Bronchial epithelial cell (primary cell): ENCODE measurements around the gene SLITRK1. TPM values are rescaled to one million over a fixed set of nuclear protein-coding genes. Genes with fewer than 3 reads are reported as not detected.

Experiments
- DNase-seq: peaks from one replicate; pipeline ENCODE4 v3.0.0-alpha.2; 2010; ENCODE audit warnings: low read depth
- FAIRE-seq: peaks from 2 replicates; lab custom pipeline; 2011; peaks lifted over from hg19 to GRCh38; lab: Jason Lieb, UNC
- H3K27me3 ChIP-seq: 2 replicates; pipeline ENCODE4 v1.5.1; 2011; ENCODE audit warnings: low read length; ENCODE audit not compliant: control insufficient read depth, insufficient read depth
- H3K36me3 ChIP-seq: 2 replicates; pipeline ENCODE4 v1.5.1; 2011; ENCODE audit warnings: low read length; ENCODE audit not compliant: control insufficient read depth, insufficient read depth
- H3K4me3 ChIP-seq: 2 replicates; pipeline ENCODE4 v1.5.1; 2011; ENCODE audit warnings: mild to moderate bottlenecking, low read depth, low read length, control low read depth
- CTCF ChIP-seq: IDR thresholded peaks from 2 replicates; pipeline ENCODE4 v1.5.1; 2011; ENCODE audit warnings: mild to moderate bottlenecking, moderate library complexity, low read length, control low read depth, inconsistent platforms; ENCODE audit not compliant: insufficient read depth, severe bottlenecking
- total RNA-seq: library from RNA; depleted of rRNA; stranded (reverse); fragments of >200 nt; gene quantifications from 2 replicates; pipeline ENCODE4 v1.2.1, GENCODE V29; 2014

Gene SLITRK1
- total RNA-seq, result not detected in 2 replicates

- TF ChIP-seq CTCF, result no peak
- DNase-seq, result peak; percentile 14
- no peaks in the 10 kb centered on the region for H3K36me3 ChIP-seq
- no peak for FAIRE-seq
- peaks cover 32% of the 10 kb centered on the region for H3K27me3 ChIP-seq
- H3K4me3 ChIP-seq, result no peak within 1 kb of the TSS
Observed at GRCh38 chr13:83881917-83882605, at the start of gene SLITRK1. Gene SLITRK1, minus strand, starts transcription at chr13:83882474. Its CDS starts 967 bp downstream, at chr13:83881507.

GRCh38 chr13:83929157-83929556, 46.9 kb upstream of the SLITRK1 start:
- DNase-seq, result no peak
- TF ChIP-seq CTCF, result no peak
- no peak overlapping the region for H3K4me3 ChIP-seq
- no peaks in the 10 kb centered on the region for H3K27me3 ChIP-seq
- H3K36me3 ChIP-seq, result no peaks in the 10 kb centered on the region
- no peak for FAIRE-seq

- DNase-seq, result no peak
- FAIRE-seq, result no peak
Observed at GRCh38 chr13:83919775-83920174, 37.5 kb upstream of the SLITRK1 start.

GRCh38 chr13:83914368-83914767, 32.1 kb upstream of the SLITRK1 start:
- H3K36me3 ChIP-seq, result no peaks in the 10 kb centered on the region
- FAIRE-seq (no peak), DNase-seq (no peak)
- no peaks in the 10 kb centered on the region for H3K27me3 ChIP-seq
- no peak overlapping the region for H3K4me3 ChIP-seq
- no peak for TF ChIP-seq CTCF

More at GRCh38 chr13:83919775-83920174, 37.5 kb upstream of the SLITRK1 start:
- Histone ChIP-seq H3K27me3 (no peaks in the 10 kb centered on the region), H3K4me3 (no peak overlapping the region), H3K36me3 (no peaks in the 10 kb centered on the region)
- TF ChIP-seq CTCF, result no peak

- Histone ChIP-seq H3K4me3 (no peak overlapping the region), H3K36me3 (no peaks in the 10 kb centered on the region), H3K27me3 (no peaks in the 10 kb centered on the region)
- no peak for DNase-seq
- FAIRE-seq, result no peak
- TF ChIP-seq CTCF, result no peak
Observed at GRCh38 chr13:83907196-83907989, 25.1 kb upstream of the SLITRK1 start.
